ENCODE data around the gene MID1. TPM values are rescaled to one million over a fixed set of nuclear protein-coding genes. Genes with fewer than 3 reads are reported as not detected.

MID1 gene
- total RNA-seq, 3 donors from 2014 or later = 41.4 to 48.8 (median 48.4) TPM

DNA sequence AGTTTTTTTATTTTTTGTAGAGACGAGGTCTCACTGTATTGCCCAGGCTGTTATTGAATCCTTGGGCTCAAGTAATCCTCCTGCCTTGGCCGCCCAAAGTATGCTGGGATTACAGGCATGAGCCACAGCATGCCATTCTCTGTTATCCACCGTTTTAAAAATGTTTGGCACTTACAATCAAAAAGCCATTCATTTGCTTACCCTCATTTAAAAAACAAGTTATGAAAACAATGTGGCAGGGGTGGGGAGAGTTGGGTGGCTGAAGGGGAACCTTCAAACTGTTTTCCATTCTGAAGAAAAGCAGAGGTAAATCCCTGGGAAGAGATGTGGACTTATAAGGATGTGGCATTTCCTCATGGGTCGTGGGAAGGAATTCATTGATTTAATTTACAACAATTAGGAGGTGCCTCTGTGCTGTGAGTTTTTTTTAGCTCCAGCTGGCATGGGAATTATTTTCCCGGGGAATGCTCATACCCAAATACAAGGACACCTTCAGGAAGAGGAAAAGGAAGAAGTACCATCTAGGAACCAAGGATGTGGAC is 103.5 kb downstream of the MID1 start:
- intact Hi-C loops (cut with DNase I, micrococcal nuclease) = no loop called here
- H3K4me3 ChIP-seq = no peak overlapping the region
- H3K36me3 ChIP-seq (ENCODE audit: low read depth) = no peaks in the 10 kb centered on the region
- no peaks in the 10 kb centered on the region for H3K9me3 ChIP-seq
- DNase-seq (no peak), ATAC-seq (no peak)
- no peaks in the 10 kb centered on the region for H3K4me1 ChIP-seq (ENCODE audit: low read depth)
- TF ChIP-seq, protein P1, sequence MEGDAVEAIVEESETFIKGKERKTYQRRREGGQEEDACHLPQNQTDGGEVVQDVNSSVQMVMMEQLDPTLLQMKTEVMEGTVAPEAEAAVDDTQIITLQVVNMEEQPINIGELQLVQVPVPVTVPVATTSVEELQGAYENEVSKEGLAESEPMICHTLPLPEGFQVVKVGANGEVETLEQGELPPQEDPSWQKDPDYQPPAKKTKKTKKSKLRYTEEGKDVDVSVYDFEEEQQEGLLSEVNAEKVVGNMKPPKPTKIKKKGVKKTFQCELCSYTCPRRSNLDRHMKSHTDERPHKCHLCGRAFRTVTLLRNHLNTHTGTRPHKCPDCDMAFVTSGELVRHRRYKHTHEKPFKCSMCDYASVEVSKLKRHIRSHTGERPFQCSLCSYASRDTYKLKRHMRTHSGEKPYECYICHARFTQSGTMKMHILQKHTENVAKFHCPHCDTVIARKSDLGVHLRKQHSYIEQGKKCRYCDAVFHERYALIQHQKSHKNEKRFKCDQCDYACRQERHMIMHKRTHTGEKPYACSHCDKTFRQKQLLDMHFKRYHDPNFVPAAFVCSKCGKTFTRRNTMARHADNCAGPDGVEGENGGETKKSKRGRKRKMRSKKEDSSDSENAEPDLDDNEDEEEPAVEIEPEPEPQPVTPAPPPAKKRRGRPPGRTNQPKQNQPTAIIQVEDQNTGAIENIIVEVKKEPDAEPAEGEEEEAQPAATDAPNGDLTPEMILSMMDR (IDR thresholded peaks at IDR 0.05) = no peak

DNA sequence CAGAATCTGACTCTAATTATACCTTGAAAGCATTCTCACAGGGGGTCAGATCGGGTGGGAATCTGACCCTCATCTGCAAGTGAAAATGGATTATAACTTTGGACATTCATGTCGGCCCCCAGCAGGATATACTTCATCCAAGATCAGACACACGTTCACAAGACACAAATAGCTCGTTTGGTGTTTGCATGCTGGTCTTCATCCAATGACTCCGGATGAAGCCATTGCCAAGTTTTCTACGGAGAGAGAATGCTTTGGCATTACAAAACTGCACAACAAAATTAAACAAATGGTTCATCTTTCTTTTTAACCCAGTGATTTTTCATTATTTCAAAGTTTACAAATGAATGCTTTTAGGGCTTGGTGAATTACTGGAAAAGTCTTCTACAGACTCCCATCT is 105.5 kb downstream of the MID1 start:
- H3K4me3 ChIP-seq = no peak overlapping the region
- intact Hi-C loops (cut with DNase I, micrococcal nuclease) = no loop called here
- DNase-seq (no peak), ATAC-seq (no peak)
- TF ChIP-seq, protein P1 (IDR thresholded peaks at IDR 0.05) = no peak
- no peaks in the 10 kb centered on the region for H3K4me1 ChIP-seq (ENCODE audit: low read depth)
- no peaks in the 10 kb centered on the region for H3K9me3 ChIP-seq
- no peaks in the 10 kb centered on the region for H3K36me3 ChIP-seq (ENCODE audit: low read depth)

DNA sequence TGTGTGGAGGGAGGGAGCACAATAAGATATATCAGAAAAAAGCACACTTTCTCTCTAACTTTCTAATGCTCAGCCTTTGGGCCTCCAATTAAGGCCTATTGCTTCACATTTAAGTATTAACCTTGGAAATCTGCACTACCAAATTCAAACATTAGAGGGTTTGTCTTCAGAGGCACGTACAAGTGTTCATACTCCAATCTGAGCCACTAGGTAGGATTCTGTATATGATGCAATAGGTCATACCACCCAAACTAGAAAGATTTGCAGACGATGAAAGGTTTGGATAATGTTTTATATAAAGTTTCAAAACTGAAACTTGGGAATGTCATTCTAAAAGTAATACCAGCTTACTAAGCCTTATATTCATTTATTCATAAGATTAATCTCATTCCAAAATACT is 106.4 kb downstream of the MID1 start:
- Histone ChIP-seq H3K36me3 (ENCODE audit: low read depth) (no peaks in the 10 kb centered on the region), H3K4me1 (ENCODE audit: low read depth) (no peaks in the 10 kb centered on the region), H3K4me3 (no peak overlapping the region), H3K9me3 (no peaks in the 10 kb centered on the region)
- DNase-seq (no peak), ATAC-seq (no peak)
- TF ChIP-seq, protein P1 (IDR thresholded peaks at IDR 0.05) = no peak
- intact Hi-C loops (cut with DNase I, micrococcal nuclease) = no loop called here

DNA sequence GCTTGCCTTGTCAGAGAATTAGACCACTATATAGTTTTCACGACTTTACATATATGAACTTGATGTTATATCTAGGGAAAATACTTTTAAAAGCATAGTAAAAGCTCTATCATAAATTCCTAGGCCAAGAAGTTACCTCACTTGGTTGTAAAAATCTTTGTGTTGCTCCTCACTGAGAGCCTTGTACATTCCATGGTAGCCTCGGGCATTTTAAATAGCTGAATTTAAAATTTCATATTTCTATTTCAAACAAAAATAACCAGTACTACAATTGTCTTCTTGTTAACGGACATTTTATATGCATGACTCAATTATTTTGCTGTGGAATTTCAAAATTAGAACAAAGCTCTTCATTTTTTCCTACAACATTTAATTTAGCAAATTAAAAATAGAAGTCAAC is 107.6 kb downstream of the MID1 start:
- Histone ChIP-seq H3K36me3 (ENCODE audit: low read depth) (no peaks in the 10 kb centered on the region), H3K4me1 (ENCODE audit: low read depth) (no peaks in the 10 kb centered on the region), H3K9me3 (no peaks in the 10 kb centered on the region), H3K4me3 (no peak overlapping the region)
- ATAC-seq (no peak), DNase-seq (no peak)
- intact Hi-C loops (cut with DNase I, micrococcal nuclease) = no loop called here
- TF ChIP-seq, protein P1 (IDR thresholded peaks at IDR 0.05) = no peak

DNA sequence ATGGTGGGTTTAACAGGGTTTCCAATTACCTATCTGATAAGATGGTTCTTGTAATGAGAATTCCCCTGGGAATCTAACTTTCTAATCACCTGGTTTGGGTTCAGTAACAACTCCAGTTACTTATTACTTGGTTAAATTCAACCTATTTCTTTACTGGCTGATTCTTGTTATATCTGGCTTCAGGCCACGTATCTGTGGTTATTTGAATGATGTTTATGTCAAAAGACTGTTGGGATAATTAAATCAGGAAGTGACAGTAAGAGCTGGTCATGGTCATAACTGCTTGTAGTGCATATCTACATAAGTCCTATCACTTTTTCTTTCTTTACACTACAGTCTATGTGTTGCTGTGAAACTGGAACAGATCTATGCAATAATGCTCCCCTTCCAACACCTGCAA is 108.1 kb downstream of the MID1 start:
- H3K9me3 ChIP-seq = no peaks in the 10 kb centered on the region
- no peaks in the 10 kb centered on the region for H3K36me3 ChIP-seq (ENCODE audit: low read depth)
- no peaks in the 10 kb centered on the region for H3K4me1 ChIP-seq (ENCODE audit: low read depth)
- TF ChIP-seq, protein P1 (IDR thresholded peaks at IDR 0.05) = no peak
- no peak for ATAC-seq
- no peak overlapping the region for H3K4me3 ChIP-seq
- intact Hi-C loops (cut with DNase I, micrococcal nuclease) = no loop called here
- DNase-seq = no peak

DNA sequence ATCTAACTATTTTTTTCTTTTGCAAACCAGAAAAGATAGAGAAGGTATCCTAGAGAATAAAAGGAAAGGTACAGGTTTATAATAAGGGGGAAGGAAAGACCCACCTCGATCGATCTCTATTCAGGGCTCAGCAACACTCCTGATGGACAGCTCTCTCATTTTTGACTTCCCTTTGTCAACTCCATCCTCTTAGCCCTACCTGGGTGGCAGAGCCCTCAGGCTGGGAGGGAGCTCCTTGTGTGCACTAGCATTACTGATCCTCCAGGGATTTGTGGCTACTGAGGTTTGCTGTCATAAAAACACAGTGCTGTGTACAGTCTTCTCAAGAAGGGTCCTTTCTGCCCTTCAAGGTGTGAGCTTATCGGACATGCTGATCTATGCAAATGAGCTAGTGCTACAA is 111.0 kb downstream of the MID1 start:
- H3K4me1 ChIP-seq (ENCODE audit: low read depth) = no peaks in the 10 kb centered on the region
- H3K4me3 ChIP-seq = no peak overlapping the region
- H3K9me3 ChIP-seq = no peaks in the 10 kb centered on the region
- no peak for ATAC-seq
- TF ChIP-seq, protein P1 (IDR thresholded peaks at IDR 0.05) = no peak
- DNase-seq = no peak
- intact Hi-C loops (cut with DNase I, micrococcal nuclease) = no loop called here
- no peaks in the 10 kb centered on the region for H3K36me3 ChIP-seq (ENCODE audit: low read depth)
